ENCODE results near the gene PRKAG3. TPM values are rescaled to one million over a fixed set of nuclear protein-coding genes. Genes with fewer than 3 reads are reported as not detected.

Gene PRKAG3
- total and polyA plus RNA-seq, 8 donors = not detected

GRCh38 chr2:218812096-218812815 lies 19.3 kb downstream of the PRKAG3 start:
- Histone ChIP-seq H3K36me3 (peaks cover 0 to 50% (median 46%) of the 10 kb centered on the region in 4 donors), H3K27me3 (no peaks in the 10 kb centered on the region), H3K27ac (no peak overlapping the region), H3K4me1 (peaks cover 0 to 14% (median 0%) of the 10 kb centered on the region in 4 donors), H3K4me3 (no peak overlapping the region), H3K9me3 (no peaks in the 10 kb centered on the region)
- TF ChIP-seq EP300 (IDR thresholded peaks at IDR 0.05) (no peak), POLR2A (IDR thresholded peaks at IDR 0.05) (no peak), POLR2AphosphoS5 (IDR thresholded peaks at IDR 0.05) (no peak)
- TF ChIP-seq, protein P1, sequence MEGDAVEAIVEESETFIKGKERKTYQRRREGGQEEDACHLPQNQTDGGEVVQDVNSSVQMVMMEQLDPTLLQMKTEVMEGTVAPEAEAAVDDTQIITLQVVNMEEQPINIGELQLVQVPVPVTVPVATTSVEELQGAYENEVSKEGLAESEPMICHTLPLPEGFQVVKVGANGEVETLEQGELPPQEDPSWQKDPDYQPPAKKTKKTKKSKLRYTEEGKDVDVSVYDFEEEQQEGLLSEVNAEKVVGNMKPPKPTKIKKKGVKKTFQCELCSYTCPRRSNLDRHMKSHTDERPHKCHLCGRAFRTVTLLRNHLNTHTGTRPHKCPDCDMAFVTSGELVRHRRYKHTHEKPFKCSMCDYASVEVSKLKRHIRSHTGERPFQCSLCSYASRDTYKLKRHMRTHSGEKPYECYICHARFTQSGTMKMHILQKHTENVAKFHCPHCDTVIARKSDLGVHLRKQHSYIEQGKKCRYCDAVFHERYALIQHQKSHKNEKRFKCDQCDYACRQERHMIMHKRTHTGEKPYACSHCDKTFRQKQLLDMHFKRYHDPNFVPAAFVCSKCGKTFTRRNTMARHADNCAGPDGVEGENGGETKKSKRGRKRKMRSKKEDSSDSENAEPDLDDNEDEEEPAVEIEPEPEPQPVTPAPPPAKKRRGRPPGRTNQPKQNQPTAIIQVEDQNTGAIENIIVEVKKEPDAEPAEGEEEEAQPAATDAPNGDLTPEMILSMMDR (IDR thresholded peaks at IDR 0.05) = no peak
- DNase-seq = no peak
- intact Hi-C loops (cut with DNase I; ENCODE audit: low total_unique reads) = no loop called here
- WGBS, 5 donors = 92 to 98% (median 96%) methylated on average over 20 to 21 of the region's 21 CpGs

GRCh38 chr2:218811382-218811781 lies 20.2 kb downstream of the PRKAG3 start:
- DNase-seq = no peak
- no peak overlapping the region for H3K4me3 ChIP-seq
- intact Hi-C loops (cut with DNase I; ENCODE audit: low total_unique reads) = no loop called here
- H3K27ac ChIP-seq = no peak overlapping the region
- no peak for TF ChIP-seq POLR2AphosphoS5 (IDR thresholded peaks at IDR 0.05)
- TF ChIP-seq EP300 (IDR thresholded peaks at IDR 0.05) = no peak
- TF ChIP-seq, protein P1 (IDR thresholded peaks at IDR 0.05) = no peak
- no peak for TF ChIP-seq POLR2A (IDR thresholded peaks at IDR 0.05)
- 53 to 80% (median 75%) methylated on average over 3 to 4 of the region's 4 CpGs for WGBS, 5 donors
- no peaks in the 10 kb centered on the region for H3K9me3 ChIP-seq
- H3K27me3 ChIP-seq = no peaks in the 10 kb centered on the region
- H3K4me1 ChIP-seq = peaks cover 0 to 18% (median 0%) of the 10 kb centered on the region in 4 donors
- peaks cover 0 to 45% (median 40%) of the 10 kb centered on the region in 4 donors for H3K36me3 ChIP-seq

DNA sequence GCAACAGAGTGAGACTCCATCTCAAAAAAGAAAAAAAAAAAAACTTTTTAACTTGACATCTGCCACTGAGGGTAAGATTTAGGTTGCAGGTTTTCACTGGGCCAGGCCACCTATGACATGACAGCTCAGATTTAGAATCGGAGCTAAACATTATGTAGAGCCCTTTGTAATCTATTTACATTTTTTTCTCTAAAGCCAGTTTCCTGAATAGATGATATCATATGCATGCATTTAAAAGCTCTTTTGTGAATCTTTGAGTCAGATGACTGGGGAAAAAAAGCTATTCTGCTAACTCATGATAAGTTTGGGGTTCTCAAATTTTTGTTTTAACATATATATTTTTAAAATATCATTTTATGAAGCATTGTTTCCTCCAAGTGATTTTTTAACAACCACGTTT lies 21.3 kb downstream of the PRKAG3 start:
- Histone ChIP-seq H3K27ac (no peak overlapping the region), H3K4me3 (no peak overlapping the region), H3K9me3 (no peaks in the 10 kb centered on the region), H3K36me3 (peaks cover 0 to 34% (median 30%) of the 10 kb centered on the region in 4 donors), H3K4me1 (peaks cover 0 to 18% (median 0%) of the 10 kb centered on the region in 4 donors), H3K27me3 (no peaks in the 10 kb centered on the region)
- 70 to 78% (median 71%) methylated on average over 2 of the region's 2 CpGs for WGBS, 5 donors
- intact Hi-C loops (cut with DNase I; ENCODE audit: low total_unique reads) = no loop called here
- DNase-seq = no peak
- TF ChIP-seq POLR2A (IDR thresholded peaks at IDR 0.05) (no peak), EP300 (IDR thresholded peaks at IDR 0.05) (no peak), POLR2AphosphoS5 (IDR thresholded peaks at IDR 0.05) (no peak)
- TF ChIP-seq, protein P1 (IDR thresholded peaks at IDR 0.05) = no peak

DNA sequence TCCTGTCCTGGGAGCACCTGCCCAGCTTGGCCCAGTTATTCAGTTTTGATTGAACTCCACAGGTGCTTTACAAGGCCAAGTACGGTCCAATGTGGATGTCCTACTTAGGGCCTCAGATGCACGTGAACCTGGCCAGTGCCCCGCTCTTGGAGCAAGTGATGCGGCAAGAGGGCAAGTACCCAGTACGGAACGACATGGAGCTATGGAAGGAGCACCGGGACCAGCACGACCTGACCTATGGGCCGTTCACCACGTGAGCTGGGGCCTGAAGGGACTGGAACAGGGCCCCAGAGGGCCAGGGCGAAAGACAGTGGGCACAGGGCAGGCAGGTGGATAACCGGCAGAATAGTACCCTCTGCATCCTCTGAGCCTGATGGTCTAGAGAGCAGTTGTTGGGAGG lies 22.1 kb downstream of the PRKAG3 start:
- DNase-seq = no peak
- Histone ChIP-seq H3K36me3 (peaks cover 0 to 26% (median 23%) of the 10 kb centered on the region in 4 donors), H3K27ac (no peak overlapping the region), H3K27me3 (no peaks in the 10 kb centered on the region), H3K4me3 (no peak overlapping the region), H3K9me3 (no peaks in the 10 kb centered on the region), H3K4me1 (peaks cover 0 to 17% (median 0%) of the 10 kb centered on the region in 4 donors)
- intact Hi-C loops (cut with DNase I; ENCODE audit: low total_unique reads) = no loop called here
- WGBS, 5 donors = 91 to 99% (median 96%) methylated on average over 11 to 12 of the region's 12 CpGs
- TF ChIP-seq POLR2A (IDR thresholded peaks at IDR 0.05) = no peak
- no peak for TF ChIP-seq POLR2AphosphoS5 (IDR thresholded peaks at IDR 0.05)
- no peak for TF ChIP-seq EP300 (IDR thresholded peaks at IDR 0.05)
- TF ChIP-seq, protein P1 (IDR thresholded peaks at IDR 0.05) = no peak
